ENCODE data around the gene FLYWCH2. TPM values are rescaled to one million over a fixed set of nuclear protein-coding genes. Genes with fewer than 3 reads are reported as not detected.

The FLYWCH2 gene
- total and polyA plus RNA-seq, 9 of the 15 experiments (the other 6 are each of a cell fraction or from before 2014, with no cell fraction given) = 0.70 to 55.5 (median 7.6) TPM

DNA sequence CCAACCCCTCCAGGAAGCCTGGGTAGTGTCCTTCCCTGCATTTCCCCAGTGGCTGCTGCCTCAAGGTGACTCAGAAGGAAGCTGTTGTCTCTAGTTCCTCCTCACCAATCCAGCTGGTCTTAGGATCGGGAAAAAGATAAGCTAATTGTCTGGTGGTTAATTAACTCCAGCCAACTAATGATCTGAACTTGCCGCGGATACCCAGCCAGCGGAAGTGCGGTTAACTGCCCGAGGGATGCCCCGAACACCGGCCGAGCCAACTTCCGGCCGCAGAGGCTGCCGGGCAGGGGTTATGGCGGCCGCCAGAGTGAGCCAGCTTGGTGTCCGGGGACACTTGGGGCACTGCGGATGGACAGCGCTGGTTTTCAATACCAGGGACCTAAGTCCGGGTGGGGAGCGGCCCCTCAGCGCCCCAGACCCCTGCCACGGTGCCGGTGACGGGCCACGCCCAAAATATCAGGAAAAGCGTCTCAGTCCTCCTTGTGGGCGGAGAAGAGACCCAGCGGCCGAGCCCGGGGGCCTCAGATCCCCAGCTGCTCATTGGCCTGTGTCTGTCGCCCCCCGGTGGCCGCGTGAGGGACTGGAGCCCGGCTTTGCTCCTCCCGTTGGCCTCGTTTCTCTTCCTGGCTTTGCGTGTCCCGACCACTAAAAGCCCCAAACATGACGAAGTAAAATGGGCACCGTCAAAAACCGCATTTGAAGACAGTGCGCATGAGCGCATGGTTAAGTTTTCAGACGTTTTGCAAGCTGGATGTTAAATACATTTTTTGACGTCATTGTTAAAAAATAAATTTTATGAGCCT lies 14.8 kb upstream of the FLYWCH2 start (continued):
- TF ChIP-seq, protein P1, sequence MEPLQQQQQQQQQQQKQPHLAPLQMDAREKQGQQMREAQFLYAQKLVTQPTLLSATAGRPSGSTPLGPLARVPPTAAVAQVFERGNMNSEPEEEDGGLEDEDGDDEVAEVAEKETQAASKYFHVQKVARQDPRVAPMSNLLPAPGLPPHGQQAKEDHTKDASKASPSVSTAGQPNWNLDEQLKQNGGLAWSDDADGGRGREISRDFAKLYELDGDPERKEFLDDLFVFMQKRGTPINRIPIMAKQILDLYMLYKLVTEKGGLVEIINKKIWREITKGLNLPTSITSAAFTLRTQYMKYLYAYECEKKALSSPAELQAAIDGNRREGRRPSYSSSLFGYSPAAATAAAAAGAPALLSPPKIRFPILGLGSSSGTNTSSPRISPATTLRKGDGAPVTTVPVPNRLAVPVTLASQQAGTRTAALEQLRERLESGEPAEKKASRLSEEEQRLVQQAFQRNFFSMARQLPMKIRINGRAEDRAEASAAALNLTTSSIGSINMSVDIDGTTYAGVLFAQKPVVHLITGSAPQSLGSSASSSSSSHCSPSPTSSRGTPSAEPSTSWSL (CRISPR knock-in tag; IDR thresholded peaks at IDR 0.05; ENCODE audit: borderline replicate concordance) = peak; percentile 40; the same call in 1 of the 2 replicates
- TF ChIP-seq FOXM1 (IDR thresholded peaks at IDR 0.05; ENCODE audit: low read depth) (no peak), FOXM1 (CRISPR knock-in tag; IDR thresholded peaks at IDR 0.05; ENCODE audit: low read depth) (no peak), EP400 (IDR thresholded peaks at IDR 0.05) (peak; percentile 90), ZNF24 (IDR thresholded peaks at IDR 0.05) (0 out of 2 replicates have a peak, but pooled peaks have one; percentile 44), PML (IDR thresholded peaks at IDR 0.05; ENCODE audit: low read length) (peak; percentile 64), FOSL1 (tag; conservative IDR thresholded peaks at IDR 0.05) (peak; percentile 82), NFXL1 (CRISPR knock-in tag; IDR thresholded peaks at IDR 0.05) (0 out of 2 replicates have a peak, but pooled peaks have one; percentile 27), BACH1 (tag; IDR thresholded peaks at IDR 0.05) (peak; percentile 87; the same call in 1 of the 2 replicates)
- TF ChIP-seq, protein P2, sequence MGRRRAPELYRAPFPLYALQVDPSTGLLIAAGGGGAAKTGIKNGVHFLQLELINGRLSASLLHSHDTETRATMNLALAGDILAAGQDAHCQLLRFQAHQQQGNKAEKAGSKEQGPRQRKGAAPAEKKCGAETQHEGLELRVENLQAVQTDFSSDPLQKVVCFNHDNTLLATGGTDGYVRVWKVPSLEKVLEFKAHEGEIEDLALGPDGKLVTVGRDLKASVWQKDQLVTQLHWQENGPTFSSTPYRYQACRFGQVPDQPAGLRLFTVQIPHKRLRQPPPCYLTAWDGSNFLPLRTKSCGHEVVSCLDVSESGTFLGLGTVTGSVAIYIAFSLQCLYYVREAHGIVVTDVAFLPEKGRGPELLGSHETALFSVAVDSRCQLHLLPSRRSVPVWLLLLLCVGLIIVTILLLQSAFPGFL (CRISPR knock-in tag; IDR thresholded peaks at IDR 0.05) = peak; percentile 31; the same call in 1 of the 2 replicates
- TF ChIP-seq, protein P3, sequence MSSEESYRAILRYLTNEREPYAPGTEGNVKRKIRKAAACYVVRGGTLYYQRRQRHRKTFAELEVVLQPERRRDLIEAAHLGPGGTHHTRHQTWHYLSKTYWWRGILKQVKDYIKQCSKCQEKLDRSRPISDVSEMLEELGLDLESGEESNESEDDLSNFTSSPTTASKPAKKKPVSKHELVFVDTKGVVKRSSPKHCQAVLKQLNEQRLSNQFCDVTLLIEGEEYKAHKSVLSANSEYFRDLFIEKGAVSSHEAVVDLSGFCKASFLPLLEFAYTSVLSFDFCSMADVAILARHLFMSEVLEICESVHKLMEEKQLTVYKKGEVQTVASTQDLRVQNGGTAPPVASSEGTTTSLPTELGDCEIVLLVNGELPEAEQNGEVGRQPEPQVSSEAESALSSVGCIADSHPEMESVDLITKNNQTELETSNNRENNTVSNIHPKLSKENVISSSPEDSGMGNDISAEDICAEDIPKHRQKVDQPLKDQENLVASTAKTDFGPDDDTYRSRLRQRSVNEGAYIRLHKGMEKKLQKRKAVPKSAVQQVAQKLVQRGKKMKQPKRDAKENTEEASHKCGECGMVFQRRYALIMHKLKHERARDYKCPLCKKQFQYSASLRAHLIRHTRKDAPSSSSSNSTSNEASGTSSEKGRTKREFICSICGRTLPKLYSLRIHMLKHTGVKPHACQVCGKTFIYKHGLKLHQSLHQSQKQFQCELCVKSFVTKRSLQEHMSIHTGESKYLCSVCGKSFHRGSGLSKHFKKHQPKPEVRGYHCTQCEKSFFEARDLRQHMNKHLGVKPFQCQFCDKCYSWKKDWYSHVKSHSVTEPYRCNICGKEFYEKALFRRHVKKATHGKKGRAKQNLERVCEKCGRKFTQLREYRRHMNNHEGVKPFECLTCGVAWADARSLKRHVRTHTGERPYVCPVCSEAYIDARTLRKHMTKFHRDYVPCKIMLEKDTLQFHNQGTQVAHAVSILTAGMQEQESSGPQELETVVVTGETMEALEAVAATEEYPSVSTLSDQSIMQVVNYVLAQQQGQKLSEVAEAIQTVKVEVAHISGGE (CRISPR knock-in tag; IDR thresholded peaks at IDR 0.05) = peak; percentile 71 to 95 (median 79); a peak in 5 of 6 replicates
- TF ChIP-seq, protein P4, sequence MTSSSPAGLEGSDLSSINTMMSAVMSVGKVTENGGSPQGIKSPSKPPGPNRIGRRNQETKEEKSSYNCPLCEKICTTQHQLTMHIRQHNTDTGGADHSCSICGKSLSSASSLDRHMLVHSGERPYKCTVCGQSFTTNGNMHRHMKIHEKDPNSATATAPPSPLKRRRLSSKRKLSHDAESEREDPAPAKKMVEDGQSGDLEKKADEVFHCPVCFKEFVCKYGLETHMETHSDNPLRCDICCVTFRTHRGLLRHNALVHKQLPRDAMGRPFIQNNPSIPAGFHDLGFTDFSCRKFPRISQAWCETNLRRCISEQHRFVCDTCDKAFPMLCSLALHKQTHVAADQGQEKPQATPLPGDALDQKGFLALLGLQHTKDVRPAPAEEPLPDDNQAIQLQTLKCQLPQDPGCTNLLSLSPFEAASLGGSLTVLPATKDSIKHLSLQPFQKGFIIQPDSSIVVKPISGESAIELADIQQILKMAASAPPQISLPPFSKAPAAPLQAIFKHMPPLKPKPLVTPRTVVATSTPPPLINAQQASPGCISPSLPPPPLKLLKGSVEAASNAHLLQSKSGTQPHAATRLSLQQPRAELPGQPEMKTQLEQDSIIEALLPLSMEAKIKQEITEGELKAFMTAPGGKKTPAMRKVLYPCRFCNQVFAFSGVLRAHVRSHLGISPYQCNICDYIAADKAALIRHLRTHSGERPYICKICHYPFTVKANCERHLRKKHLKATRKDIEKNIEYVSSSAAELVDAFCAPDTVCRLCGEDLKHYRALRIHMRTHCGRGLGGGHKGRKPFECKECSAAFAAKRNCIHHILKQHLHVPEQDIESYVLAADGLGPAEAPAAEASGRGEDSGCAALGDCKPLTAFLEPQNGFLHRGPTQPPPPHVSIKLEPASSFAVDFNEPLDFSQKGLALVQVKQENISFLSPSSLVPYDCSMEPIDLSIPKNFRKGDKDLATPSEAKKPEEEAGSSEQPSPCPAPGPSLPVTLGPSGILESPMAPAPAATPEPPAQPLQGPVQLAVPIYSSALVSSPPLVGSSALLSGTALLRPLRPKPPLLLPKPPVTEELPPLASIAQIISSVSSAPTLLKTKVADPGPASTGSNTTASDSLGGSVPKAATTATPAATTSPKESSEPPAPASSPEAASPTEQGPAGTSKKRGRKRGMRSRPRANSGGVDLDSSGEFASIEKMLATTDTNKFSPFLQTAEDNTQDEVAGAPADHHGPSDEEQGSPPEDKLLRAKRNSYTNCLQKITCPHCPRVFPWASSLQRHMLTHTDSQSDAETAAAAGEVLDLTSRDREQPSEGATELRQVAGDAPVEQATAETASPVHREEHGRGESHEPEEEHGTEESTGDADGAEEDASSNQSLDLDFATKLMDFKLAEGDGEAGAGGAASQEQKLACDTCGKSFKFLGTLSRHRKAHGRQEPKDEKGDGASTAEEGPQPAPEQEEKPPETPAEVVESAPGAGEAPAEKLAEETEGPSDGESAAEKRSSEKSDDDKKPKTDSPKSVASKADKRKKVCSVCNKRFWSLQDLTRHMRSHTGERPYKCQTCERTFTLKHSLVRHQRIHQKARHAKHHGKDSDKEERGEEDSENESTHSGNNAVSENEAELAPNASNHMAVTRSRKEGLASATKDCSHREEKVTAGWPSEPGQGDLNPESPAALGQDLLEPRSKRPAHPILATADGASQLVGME (CRISPR knock-in tag; IDR thresholded peaks at IDR 0.05) = peak; percentile 95
